ENCODE data around the gene IGSF3.

DNA sequence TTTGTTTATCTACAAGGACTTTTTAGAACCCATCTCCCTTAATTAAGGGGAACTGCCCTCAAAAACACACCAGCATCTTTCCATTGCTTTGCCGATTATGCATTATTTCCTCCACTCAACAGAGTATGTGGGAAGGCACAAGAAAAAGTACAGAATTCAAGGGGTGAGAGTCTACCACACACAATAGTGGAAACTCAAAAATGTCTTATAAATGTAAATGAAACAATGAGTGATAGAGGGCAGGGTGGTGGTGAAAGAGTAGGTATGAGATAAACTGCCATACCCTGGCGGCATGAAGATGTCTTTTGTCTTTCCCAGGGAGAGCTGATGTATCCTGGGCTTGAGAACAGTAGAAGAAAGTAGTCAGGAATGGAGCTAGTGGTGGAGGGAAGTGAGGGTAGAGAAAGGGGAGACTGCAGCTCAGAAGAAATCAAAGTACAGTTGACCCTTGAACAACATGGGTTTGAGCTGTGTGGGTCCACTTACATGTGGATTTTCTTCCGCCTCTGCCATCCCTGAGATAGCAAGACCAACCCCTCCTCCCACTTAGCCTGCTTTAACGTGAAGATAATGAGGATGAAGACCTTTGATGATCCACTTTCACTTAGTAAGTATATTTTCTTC lies 121.1 kb downstream of the IGSF3 start:
- no peak for TF ChIP-seq EZH2 (IDR thresholded peaks at IDR 0.05; ENCODE audit: borderline replicate concordance, control insufficient read depth, low read depth, low read length)
- TF ChIP-seq, protein P1, sequence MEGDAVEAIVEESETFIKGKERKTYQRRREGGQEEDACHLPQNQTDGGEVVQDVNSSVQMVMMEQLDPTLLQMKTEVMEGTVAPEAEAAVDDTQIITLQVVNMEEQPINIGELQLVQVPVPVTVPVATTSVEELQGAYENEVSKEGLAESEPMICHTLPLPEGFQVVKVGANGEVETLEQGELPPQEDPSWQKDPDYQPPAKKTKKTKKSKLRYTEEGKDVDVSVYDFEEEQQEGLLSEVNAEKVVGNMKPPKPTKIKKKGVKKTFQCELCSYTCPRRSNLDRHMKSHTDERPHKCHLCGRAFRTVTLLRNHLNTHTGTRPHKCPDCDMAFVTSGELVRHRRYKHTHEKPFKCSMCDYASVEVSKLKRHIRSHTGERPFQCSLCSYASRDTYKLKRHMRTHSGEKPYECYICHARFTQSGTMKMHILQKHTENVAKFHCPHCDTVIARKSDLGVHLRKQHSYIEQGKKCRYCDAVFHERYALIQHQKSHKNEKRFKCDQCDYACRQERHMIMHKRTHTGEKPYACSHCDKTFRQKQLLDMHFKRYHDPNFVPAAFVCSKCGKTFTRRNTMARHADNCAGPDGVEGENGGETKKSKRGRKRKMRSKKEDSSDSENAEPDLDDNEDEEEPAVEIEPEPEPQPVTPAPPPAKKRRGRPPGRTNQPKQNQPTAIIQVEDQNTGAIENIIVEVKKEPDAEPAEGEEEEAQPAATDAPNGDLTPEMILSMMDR (IDR thresholded peaks at IDR 0.05 in 2 of 3, conservative IDR thresholded peaks at IDR 0.05 in 1 of 3; ENCODE audit: control insufficient read depth in 2 of 3, extremely low read depth in 1 of 3, insufficient read depth in 1 of 3, low read depth in 3 of 3, low read length in 3 of 3), result no peak
- no peak for TF ChIP-seq HCFC1 (IDR thresholded peaks at IDR 0.05; ENCODE audit: low read length)
- TF ChIP-seq SMC3 (IDR thresholded peaks at IDR 0.05; ENCODE audit: borderline replicate concordance, low read length), result no peak
- no peak for TF ChIP-seq YY1 (IDR thresholded peaks at IDR 0.05; ENCODE audit: low read depth, low read length)
- no peak for TF ChIP-seq GABPA (IDR thresholded peaks at IDR 0.05; ENCODE audit: low read depth)
- no peak for TF ChIP-seq ZNF274 (IDR thresholded peaks at IDR 0.05; ENCODE audit: insufficient read depth, insufficient read length)
- no peak for TF ChIP-seq POLR2A (IDR thresholded peaks at IDR 0.05; ENCODE audit: low read depth, low read length)
- no peak for TF ChIP-seq NR2C1 (IDR thresholded peaks at IDR 0.05)
- TF ChIP-seq BCL11A (IDR thresholded peaks at IDR 0.05; ENCODE audit: low read depth, low read length), result no peak
- no peak for TF ChIP-seq MXI1 (IDR thresholded peaks at IDR 0.05; ENCODE audit: low read depth, low read length)
